Prostate gland (tissue), 2 donors: ENCODE results near the gene CRIM1. TPM values are rescaled to one million over a fixed set of nuclear protein-coding genes. Genes with fewer than 3 reads are reported as not detected.

Source experiments
- DNase-seq: peaks from one replicate; pipeline ENCODE4 v3.0.0-alpha.2; 2019; ENCODE audit warnings: low spot score
- H3K27ac ChIP-seq, 2 donors: fragments of 200-600 bp; sonication (generic); 2 replicates each; pipeline ENCODE4 v1.5.1; 2017 to 2019
- H3K27me3 ChIP-seq: fragments of 200-600 bp; sonication (generic); replicated peaks from 2 replicates; pipeline ENCODE4 v1.5.1; 2019; ENCODE audit not compliant: insufficient read depth
- H3K36me3 ChIP-seq, 2 donors: fragments of 200-600 bp; sonication (generic); 1 replicate in 1 of 2; 2 replicates in 1 of 2; pipeline versions ENCODE4 v1.5.1 to v1.8.1; 2017 to 2019
- H3K4me1 ChIP-seq: fragments of 200-600 bp; sonication (generic); replicated peaks from 2 replicates; pipeline ENCODE4 v1.5.1; 2019
- H3K4me3 ChIP-seq, 2 donors: fragments of 200-600 bp; sonication (generic); 2 replicates each; pipeline ENCODE4 v1.5.1; 2017 to 2019
- H3K9me3 ChIP-seq: fragments of 200-600 bp; sonication (generic); 2 replicates; pipeline ENCODE4 v1.5.1; 2017
- CTCF ChIP-seq, 4 experiments: fragments of 200-600 bp in 2 of 4; fragments of 450-650 bp in 2 of 4; sonication (generic) in 2 of 4; IDR thresholded peaks; 1 replicate in 3 of 4; 2 replicates in 1 of 4; pipeline ENCODE4 v1.5.1; 2016 to 2019; ENCODE audit warnings: antibody characterized with exemption in 4 of 4, mild to moderate bottlenecking in 2 of 4, moderate library complexity in 2 of 4
- POLR2A ChIP-seq: fragments of 450-650 bp; IDR thresholded peaks from one replicate; pipeline ENCODE4 v1.6.1; 2016; ENCODE audit warnings: antibody characterized with exemption, mild to moderate bottlenecking
- POLR2AphosphoS5 ChIP-seq: sonication (generic); formaldehyde crosslinking; IDR thresholded peaks from one replicate; pipeline ENCODE4 v1.6.1; 2017; ENCODE audit warnings: antibody characterized with exemption
- WGBS: methylation state at CpG from one replicate; pipeline ENCODE4 v1.1.5; 2018; 5-methylcytosine and 5-hydroxymethylcytosine counted together
- intact Hi-C: fragments of 100-400 bp; cut with DNase I; formaldehyde crosslinking; loops from one replicate; pipeline ENCODE4 v1.14.2; 2022
- total RNA-seq, 2 donors: library from RNA; depleted of rRNA; stranded (reverse); fragments of >200 nt; gene quantifications; one replicate each; pipeline ENCODE4 v1.1.0, GENCODE V29; 2016

The CRIM1 gene
- total RNA-seq, 2 donors from 2014 or later, result 55.2 to 101 TPM

GRCh38 chr2:36562973-36563532 is 207.5 kb downstream of the CRIM1 start:
- intact Hi-C loops, result no loop called here
- H3K27me3 ChIP-seq, result no peaks in the 10 kb centered on the region
- no peaks in the 10 kb centered on the region for H3K36me3 ChIP-seq
- DNase-seq, result no peak
- no peak for TF ChIP-seq POLR2A
- no peak for TF ChIP-seq CTCF (IDR thresholded peaks at IDR 0.05)
- TF ChIP-seq POLR2AphosphoS5, result no peak
- no peaks in the 10 kb centered on the region for H3K4me1 ChIP-seq
- 73% methylated on average over 3 of the region's 3 CpGs for WGBS
- no peaks in the 10 kb centered on the region for H3K9me3 ChIP-seq
- no peak overlapping the region for H3K4me3 ChIP-seq
- no peak overlapping the region for H3K27ac ChIP-seq

GRCh38 chr2:36564377-36564930 is 208.9 kb downstream of the CRIM1 start:
- WGBS, result 94% methylated on average over 11 of the region's 11 CpGs
- Histone ChIP-seq H3K27ac (no peak overlapping the region), H3K27me3 (no peaks in the 10 kb centered on the region), H3K4me3 (no peak overlapping the region), H3K36me3 (no peaks in the 10 kb centered on the region), H3K4me1 (no peaks in the 10 kb centered on the region), H3K9me3 (no peaks in the 10 kb centered on the region)
- intact Hi-C loops, result no loop called here
- TF ChIP-seq POLR2AphosphoS5 (no peak), CTCF (IDR thresholded peaks at IDR 0.05) (no peak), POLR2A (no peak)
- DNase-seq, result no peak

GRCh38 chr2:36565712-36566111 is 210.1 kb downstream of the CRIM1 start:
- Histone ChIP-seq H3K36me3 (no peaks in the 10 kb centered on the region), H3K4me3 (no peak overlapping the region), H3K9me3 (no peaks in the 10 kb centered on the region), H3K27ac (no peak overlapping the region), H3K27me3 (no peaks in the 10 kb centered on the region), H3K4me1 (no peaks in the 10 kb centered on the region)
- TF ChIP-seq CTCF (IDR thresholded peaks at IDR 0.05) (no peak), POLR2AphosphoS5 (no peak), POLR2A (no peak)
- no peak for DNase-seq
- intact Hi-C loops, result no loop called here
- WGBS, result 95% methylated on average over 4 of the region's 4 CpGs

DNA sequence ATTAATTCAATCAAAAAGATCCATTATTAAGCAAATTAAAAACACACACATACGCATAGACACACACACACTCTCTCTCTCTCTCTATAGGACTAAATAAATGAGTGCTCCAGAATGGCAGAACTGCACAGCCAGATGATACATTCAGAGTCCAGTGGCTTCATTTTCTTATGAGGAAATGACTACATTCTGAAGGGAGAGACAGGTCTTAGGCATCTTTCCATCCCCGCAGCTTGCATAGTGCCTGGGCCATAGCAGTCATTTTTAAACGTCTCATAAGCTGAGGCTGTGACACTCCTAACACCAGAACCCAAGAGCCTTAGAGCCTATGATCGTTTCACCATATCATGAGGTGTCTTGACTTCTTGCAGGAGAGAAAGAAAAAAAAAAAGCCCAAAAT is 211.3 kb downstream of the CRIM1 start:
- Histone ChIP-seq H3K27ac (no peak overlapping the region), H3K4me3 (no peak overlapping the region), H3K9me3 (no peaks in the 10 kb centered on the region), H3K36me3 (no peaks in the 10 kb centered on the region), H3K4me1 (no peaks in the 10 kb centered on the region), H3K27me3 (no peaks in the 10 kb centered on the region)
- WGBS, result 97% methylated on average over 4 of the region's 4 CpGs
- DNase-seq, result no peak
- TF ChIP-seq POLR2A, result no peak
- TF ChIP-seq POLR2AphosphoS5, result no peak
- TF ChIP-seq CTCF (IDR thresholded peaks at IDR 0.05), result no peak
- intact Hi-C loops, result no loop called here

DNA sequence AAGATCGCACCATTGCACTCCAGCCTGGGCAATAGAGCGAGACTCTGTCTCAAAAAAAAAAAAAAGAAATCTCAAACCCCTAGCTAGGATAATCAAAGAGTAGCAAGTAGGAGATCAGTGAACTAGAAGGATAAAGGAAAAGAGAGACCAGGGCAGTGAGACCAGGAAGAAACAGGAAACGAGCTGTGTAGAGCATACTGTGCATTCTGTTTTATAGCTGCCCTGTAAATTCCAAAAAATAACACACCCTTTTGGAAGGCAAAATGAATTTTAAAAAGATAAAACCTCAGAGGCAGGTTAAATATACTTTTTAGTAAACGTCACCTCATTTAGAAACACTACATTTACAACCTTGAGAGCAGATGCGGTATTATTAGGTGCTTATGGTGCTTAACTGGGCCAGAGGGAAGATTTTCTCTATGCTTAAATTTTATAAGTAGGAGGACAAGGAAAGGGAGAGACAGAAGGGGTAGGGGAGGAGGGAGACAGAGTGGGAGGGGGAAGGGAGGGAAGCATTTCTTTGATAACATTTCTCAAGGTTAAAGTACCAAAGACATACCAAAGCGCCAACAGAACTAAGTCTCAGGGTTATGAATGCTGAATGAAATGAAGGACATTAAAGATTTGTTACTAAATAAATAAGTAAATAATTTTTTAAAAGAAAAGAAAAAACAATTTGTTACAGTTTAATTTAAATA is 212.3 kb downstream of the CRIM1 start:
- no peak overlapping the region for H3K27ac ChIP-seq
- no peaks in the 10 kb centered on the region for H3K4me1 ChIP-seq
- no peak for TF ChIP-seq POLR2AphosphoS5
- TF ChIP-seq CTCF (IDR thresholded peaks at IDR 0.05), result no peak
- no peak for TF ChIP-seq POLR2A
- intact Hi-C loops, result no loop called here
- 63% methylated on average over 6 of the region's 6 CpGs for WGBS
- no peaks in the 10 kb centered on the region for H3K9me3 ChIP-seq
- H3K27me3 ChIP-seq, result no peaks in the 10 kb centered on the region
- no peak overlapping the region for H3K4me3 ChIP-seq
- H3K36me3 ChIP-seq, result no peaks in the 10 kb centered on the region
- no peak for DNase-seq
